Midbrain (tissue), 1 donor: ENCODE results near the gene PCDHB15.
"Not testable (repeated sequence)": the region's sequence is repeated elsewhere in the genome, so short reads cannot be mapped to it uniquely, and the experiment has no call there.

Experiments used
- DNase-seq: peaks from one replicate; lab custom pipeline; 2025; lab: John Stamatoyannopoulos, UW

The PCDHB15 gene

GRCh38 chr5:141247434-141247833 is 2.2 kb downstream of the PCDHB15 start:
- DNase-seq, result not testable (repeated sequence)

GRCh38 chr5:141250576-141250975 is 5.4 kb downstream of the PCDHB15 start:
- DNase-seq, result no peak

- no peak for DNase-seq
These were observed 13.3 kb downstream of the PCDHB15 start for GRCh38 chr5:141258464-141258863.

GRCh38 chr5:141258948-141259347 is 13.8 kb downstream of the PCDHB15 start:
- no peak for DNase-seq

GRCh38 chr5:141260458-141261237 is 15.5 kb downstream of the PCDHB15 start:
- no peak for DNase-seq

- no peak for DNase-seq
These were observed 16.0 kb downstream of the PCDHB15 start for GRCh38 chr5:141261238-141261546.

- no peak for DNase-seq
These were observed 24.0 kb downstream of the PCDHB15 start for GRCh38 chr5:141269195-141269594.

GRCh38 chr5:141272906-141273305 is 27.7 kb downstream of the PCDHB15 start:
- DNase-seq, result no peak

GRCh38 chr5:141298376-141298775 is 53.2 kb downstream of the PCDHB15 start:
- no peak for DNase-seq
